SJSA1 (cell line): Measurements from ENCODE around the gene CLDND1. TPM values are rescaled to one million over a fixed set of nuclear protein-coding genes. Genes with fewer than 3 reads are reported as not detected.
A peak's percentile ranks its signal among the peaks of the same experiment; 100 is the strongest.

Experiments
- DNase-seq, 2 experiments: peaks; one replicate each; pipeline ENCODE4 v3.0.0-alpha.2; 2015 to 2020; ENCODE audit warnings: low spot score in 2 of 2, low read depth in 1 of 2
- H3K27ac ChIP-seq: fragments of 250-450 bp; sonication (Bioruptor Pico); 2 replicates; pipeline ENCODE4 v1.5.1; 2020; ENCODE audit warnings: mild to moderate bottlenecking, moderate library complexity
- H3K27me3 ChIP-seq: fragments of 250-450 bp; sonication (Bioruptor Pico); replicated peaks from 2 replicates; pipeline ENCODE4 v1.5.1; 2020; ENCODE audit warnings: mild to moderate bottlenecking, moderate library complexity
- H3K36me3 ChIP-seq: fragments of 250-450 bp; sonication (Bioruptor Pico); 2 replicates; pipeline ENCODE4 v1.5.1; 2020; ENCODE audit warnings: mild to moderate bottlenecking
- H3K4me1 ChIP-seq: fragments of 250-450 bp; sonication (Bioruptor Pico); replicated peaks from 2 replicates; pipeline ENCODE4 v1.6.1; 2021; ENCODE audit warnings: mild to moderate bottlenecking
- H3K4me3 ChIP-seq: fragments of 250-450 bp; sonication (Bioruptor Pico); 2 replicates; pipeline ENCODE4 v1.5.1; 2020; ENCODE audit warnings: mild to moderate bottlenecking
- H3K9me3 ChIP-seq: fragments of 250-450 bp; sonication (Bioruptor Pico); replicated peaks from 2 replicates; pipeline ENCODE4 v1.5.1; 2020; ENCODE audit warnings: mild to moderate bottlenecking
- total RNA-seq: library from RNA; depleted of rRNA; stranded (reverse); fragments of >200 nt; shearing (Covaris generic); gene quantifications from 2 replicates; pipeline ENCODE4 v1.2.3, GENCODE V29; 2014

CLDND1 gene
- total RNA-seq, 1 experiment from 2014 or later: 213 TPM

GRCh38 chr3:98556164-98557130 lies 33.7 kb upstream of the CLDND1 start:
- Histone ChIP-seq H3K27ac (peak overlapping the region; percentile 98), H3K27me3 (no peaks in the 10 kb centered on the region), H3K4me1 (peaks cover 38% of the 10 kb centered on the region), H3K36me3 (no peaks in the 10 kb centered on the region), H3K9me3 (no peaks in the 10 kb centered on the region), H3K4me3 (peak overlapping the region; percentile 31)
- peak; percentile 86 to 88 for DNase-seq

GRCh38 chr3:98555025-98555379 lies 32.3 kb upstream of the CLDND1 start:
- no peaks in the 10 kb centered on the region for H3K27me3 ChIP-seq
- peaks cover 38% of the 10 kb centered on the region for H3K4me1 ChIP-seq
- peak overlapping the region; percentile 31 for H3K4me3 ChIP-seq
- H3K27ac ChIP-seq: peak overlapping the region; percentile 98
- no peaks in the 10 kb centered on the region for H3K9me3 ChIP-seq
- H3K36me3 ChIP-seq: no peaks in the 10 kb centered on the region
- DNase-seq: no peak

- peak in 1 of 2 experiments; percentile 17 for DNase-seq
- Histone ChIP-seq H3K27me3 (no peaks in the 10 kb centered on the region), H3K4me3 (peak overlapping the region; percentile 31), H3K4me1 (peaks cover 38% of the 10 kb centered on the region), H3K27ac (peak overlapping the region; percentile 98), H3K9me3 (no peaks in the 10 kb centered on the region), H3K36me3 (no peaks in the 10 kb centered on the region; the same call in 1 of the 2 replicates)
These were observed 31.9 kb upstream of the CLDND1 start for GRCh38 chr3:98554580-98554979.

GRCh38 chr3:98553753-98554152 lies 31.1 kb upstream of the CLDND1 start:
- Histone ChIP-seq H3K27ac (peak overlapping the region; percentile 98), H3K36me3 (no peaks in the 10 kb centered on the region; the same call in 1 of the 2 replicates), H3K27me3 (no peaks in the 10 kb centered on the region), H3K4me3 (no peak overlapping the region), H3K9me3 (no peaks in the 10 kb centered on the region), H3K4me1 (peaks cover 38% of the 10 kb centered on the region)
- DNase-seq: no peak

- Histone ChIP-seq H3K27ac (no peak overlapping the region; the same call in 1 of the 2 replicates), H3K36me3 (no peaks in the 10 kb centered on the region; the same call in 1 of the 2 replicates), H3K9me3 (no peaks in the 10 kb centered on the region), H3K4me3 (no peak overlapping the region), H3K4me1 (peaks cover 38% of the 10 kb centered on the region), H3K27me3 (no peaks in the 10 kb centered on the region)
- no peak for DNase-seq
These were observed 30.4 kb upstream of the CLDND1 start for GRCh38 chr3:98553021-98553563.

- Histone ChIP-seq H3K4me1 (peaks cover 33% of the 10 kb centered on the region), H3K27me3 (no peaks in the 10 kb centered on the region), H3K4me3 (no peak overlapping the region), H3K9me3 (no peaks in the 10 kb centered on the region), H3K36me3 (no peaks in the 10 kb centered on the region; the same call in 1 of the 2 replicates), H3K27ac (no peak overlapping the region)
- DNase-seq: no peak
These were observed 29.7 kb upstream of the CLDND1 start for GRCh38 chr3:98552232-98553020.

GRCh38 chr3:98551754-98552153 lies 29.1 kb upstream of the CLDND1 start:
- Histone ChIP-seq H3K27ac (no peak overlapping the region), H3K36me3 (no peaks in the 10 kb centered on the region; the same call in 1 of the 2 replicates), H3K4me3 (no peak overlapping the region), H3K4me1 (peaks cover 26% of the 10 kb centered on the region), H3K27me3 (no peaks in the 10 kb centered on the region), H3K9me3 (no peaks in the 10 kb centered on the region)
- no peak for DNase-seq

- H3K27me3 ChIP-seq: no peaks in the 10 kb centered on the region
- no peak overlapping the region for H3K27ac ChIP-seq
- no peaks in the 10 kb centered on the region for H3K9me3 ChIP-seq
- peaks cover 22% of the 10 kb centered on the region for H3K4me1 ChIP-seq
- H3K4me3 ChIP-seq: no peak overlapping the region
- H3K36me3 ChIP-seq: no peaks in the 10 kb centered on the region; the same call in 1 of the 2 replicates
- DNase-seq: no peak
These were observed 28.5 kb upstream of the CLDND1 start for GRCh38 chr3:98551236-98551635.

- Histone ChIP-seq H3K4me3 (no peak overlapping the region), H3K4me1 (peaks cover 26% of the 10 kb centered on the region), H3K27me3 (no peaks in the 10 kb centered on the region), H3K27ac (no peak overlapping the region), H3K9me3 (no peaks in the 10 kb centered on the region), H3K36me3 (no peaks in the 10 kb centered on the region; the same call in 1 of the 2 replicates)
- DNase-seq: no peak
These were observed 28.1 kb upstream of the CLDND1 start for GRCh38 chr3:98550833-98551232.

GRCh38 chr3:98548544-98548943 lies 25.8 kb upstream of the CLDND1 start:
- no peaks in the 10 kb centered on the region; the same call in 1 of the 2 replicates for H3K36me3 ChIP-seq
- H3K27me3 ChIP-seq: no peaks in the 10 kb centered on the region
- H3K4me3 ChIP-seq: no peak overlapping the region
- no peaks in the 10 kb centered on the region for H3K9me3 ChIP-seq
- peaks cover 12% of the 10 kb centered on the region for H3K4me1 ChIP-seq
- H3K27ac ChIP-seq: no peak overlapping the region
- no peak for DNase-seq

GRCh38 chr3:98545940-98546339 lies 23.2 kb upstream of the CLDND1 start:
- H3K9me3 ChIP-seq: no peaks in the 10 kb centered on the region
- H3K4me3 ChIP-seq: no peak overlapping the region
- H3K4me1 ChIP-seq: peaks cover 4% of the 10 kb centered on the region; the same call in 1 of the 2 replicates
- no peaks in the 10 kb centered on the region; the same call in 1 of the 2 replicates for H3K36me3 ChIP-seq
- H3K27ac ChIP-seq: peak overlapping the region; percentile 36; the same call in 1 of the 2 replicates
- DNase-seq: no peak
- no peaks in the 10 kb centered on the region for H3K27me3 ChIP-seq

- no peak overlapping the region for H3K27ac ChIP-seq
- no peak for DNase-seq
- H3K4me1 ChIP-seq: peaks cover 4% of the 10 kb centered on the region; the same call in 1 of the 2 replicates
- no peaks in the 10 kb centered on the region for H3K36me3 ChIP-seq
- H3K4me3 ChIP-seq: no peak overlapping the region
- no peaks in the 10 kb centered on the region for H3K27me3 ChIP-seq
- H3K9me3 ChIP-seq: no peaks in the 10 kb centered on the region
These were observed 19.9 kb upstream of the CLDND1 start for GRCh38 chr3:98542623-98543022.

GRCh38 chr3:98541695-98542094 lies 19.0 kb upstream of the CLDND1 start:
- Histone ChIP-seq H3K36me3 (no peaks in the 10 kb centered on the region), H3K27ac (no peak overlapping the region), H3K9me3 (no peaks in the 10 kb centered on the region), H3K4me1 (peaks cover 4% of the 10 kb centered on the region; the same call in 1 of the 2 replicates), H3K4me3 (no peak overlapping the region), H3K27me3 (no peaks in the 10 kb centered on the region)
- no peak for DNase-seq
